ENCODE data around the gene SOCS1. TPM values are rescaled to one million over a fixed set of nuclear protein-coding genes. Genes with fewer than 3 reads are reported as not detected.

Gene SOCS1
- total and polyA plus RNA-seq, 2 experiments from 2014 or later, result 84.7 to 104 TPM

DNA sequence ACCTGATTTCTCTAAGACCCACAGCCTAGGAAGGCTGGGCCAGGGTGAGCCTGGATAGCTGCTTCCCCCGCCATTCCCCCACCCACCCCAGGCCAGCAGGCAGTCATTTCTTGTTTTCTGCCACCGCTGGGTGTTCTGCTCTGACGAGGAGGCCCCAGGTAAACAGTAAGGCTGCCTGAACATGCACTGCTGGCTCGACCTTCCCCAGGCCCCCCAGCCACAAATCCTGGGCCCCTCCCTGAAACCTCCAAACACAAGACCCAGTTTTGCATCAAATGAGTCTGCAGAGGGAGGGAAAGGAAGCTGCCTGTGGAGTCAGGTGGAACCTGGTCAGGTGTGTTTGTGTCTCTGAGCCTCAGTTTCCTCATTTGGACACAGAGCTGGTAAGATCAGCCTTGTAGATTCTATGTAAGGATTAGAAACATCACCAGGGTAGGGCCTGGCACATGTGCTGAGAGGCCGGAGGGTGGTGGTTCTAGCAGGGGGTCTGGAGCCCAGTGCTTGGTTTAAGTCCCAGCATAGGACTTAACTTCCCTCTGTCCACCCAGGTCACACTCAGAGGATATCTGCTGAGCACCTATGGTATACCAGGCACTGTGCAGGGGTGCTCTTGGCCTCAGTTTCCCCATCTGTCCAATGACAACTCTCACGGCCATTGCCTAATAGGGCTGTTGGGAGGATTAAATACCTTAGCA is 44.0 kb upstream of the SOCS1 start:
- Mint-ChIP-seq H3K27ac (no peak overlapping the region), H3K4me1 (peaks cover 14% of the 10 kb centered on the region), H3K27me3 (ENCODE audit: insufficient read depth, low read depth, poor library complexity) (no peaks in the 10 kb centered on the region), H3K9me3 (no peaks in the 10 kb centered on the region), H3K4me3 (no peak overlapping the region), H3K36me3 (ENCODE audit: low read depth) (no peaks in the 10 kb centered on the region)
- no peaks in the 10 kb centered on the region for H4K20me1 ChIP-seq (replicated peaks; ENCODE audit: insufficient read depth)
- TF ChIP-seq ZNF331 (CRISPR knock-in tag; IDR thresholded peaks at IDR 0.05; ENCODE audit: low read depth), result no peak
- TF ChIP-seq JUNB (IDR thresholded peaks at IDR 0.05; ENCODE audit: unreplicated experiment), result no peak
- no peak for TF ChIP-seq ZNF114 (CRISPR knock-in tag; IDR thresholded peaks at IDR 0.05)
- no peak for TF ChIP-seq NANOG (IDR thresholded peaks at IDR 0.05; ENCODE audit: borderline replicate concordance)
- TF ChIP-seq EZH2phosphoT487 (IDR thresholded peaks at IDR 0.05; ENCODE audit: unreplicated experiment), result no peak
- TF ChIP-seq, protein P1, sequence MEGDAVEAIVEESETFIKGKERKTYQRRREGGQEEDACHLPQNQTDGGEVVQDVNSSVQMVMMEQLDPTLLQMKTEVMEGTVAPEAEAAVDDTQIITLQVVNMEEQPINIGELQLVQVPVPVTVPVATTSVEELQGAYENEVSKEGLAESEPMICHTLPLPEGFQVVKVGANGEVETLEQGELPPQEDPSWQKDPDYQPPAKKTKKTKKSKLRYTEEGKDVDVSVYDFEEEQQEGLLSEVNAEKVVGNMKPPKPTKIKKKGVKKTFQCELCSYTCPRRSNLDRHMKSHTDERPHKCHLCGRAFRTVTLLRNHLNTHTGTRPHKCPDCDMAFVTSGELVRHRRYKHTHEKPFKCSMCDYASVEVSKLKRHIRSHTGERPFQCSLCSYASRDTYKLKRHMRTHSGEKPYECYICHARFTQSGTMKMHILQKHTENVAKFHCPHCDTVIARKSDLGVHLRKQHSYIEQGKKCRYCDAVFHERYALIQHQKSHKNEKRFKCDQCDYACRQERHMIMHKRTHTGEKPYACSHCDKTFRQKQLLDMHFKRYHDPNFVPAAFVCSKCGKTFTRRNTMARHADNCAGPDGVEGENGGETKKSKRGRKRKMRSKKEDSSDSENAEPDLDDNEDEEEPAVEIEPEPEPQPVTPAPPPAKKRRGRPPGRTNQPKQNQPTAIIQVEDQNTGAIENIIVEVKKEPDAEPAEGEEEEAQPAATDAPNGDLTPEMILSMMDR (conservative IDR thresholded peaks at IDR 0.05; ENCODE audit: low read depth in 2 of 2), result no peak
- TF ChIP-seq, protein P2, sequence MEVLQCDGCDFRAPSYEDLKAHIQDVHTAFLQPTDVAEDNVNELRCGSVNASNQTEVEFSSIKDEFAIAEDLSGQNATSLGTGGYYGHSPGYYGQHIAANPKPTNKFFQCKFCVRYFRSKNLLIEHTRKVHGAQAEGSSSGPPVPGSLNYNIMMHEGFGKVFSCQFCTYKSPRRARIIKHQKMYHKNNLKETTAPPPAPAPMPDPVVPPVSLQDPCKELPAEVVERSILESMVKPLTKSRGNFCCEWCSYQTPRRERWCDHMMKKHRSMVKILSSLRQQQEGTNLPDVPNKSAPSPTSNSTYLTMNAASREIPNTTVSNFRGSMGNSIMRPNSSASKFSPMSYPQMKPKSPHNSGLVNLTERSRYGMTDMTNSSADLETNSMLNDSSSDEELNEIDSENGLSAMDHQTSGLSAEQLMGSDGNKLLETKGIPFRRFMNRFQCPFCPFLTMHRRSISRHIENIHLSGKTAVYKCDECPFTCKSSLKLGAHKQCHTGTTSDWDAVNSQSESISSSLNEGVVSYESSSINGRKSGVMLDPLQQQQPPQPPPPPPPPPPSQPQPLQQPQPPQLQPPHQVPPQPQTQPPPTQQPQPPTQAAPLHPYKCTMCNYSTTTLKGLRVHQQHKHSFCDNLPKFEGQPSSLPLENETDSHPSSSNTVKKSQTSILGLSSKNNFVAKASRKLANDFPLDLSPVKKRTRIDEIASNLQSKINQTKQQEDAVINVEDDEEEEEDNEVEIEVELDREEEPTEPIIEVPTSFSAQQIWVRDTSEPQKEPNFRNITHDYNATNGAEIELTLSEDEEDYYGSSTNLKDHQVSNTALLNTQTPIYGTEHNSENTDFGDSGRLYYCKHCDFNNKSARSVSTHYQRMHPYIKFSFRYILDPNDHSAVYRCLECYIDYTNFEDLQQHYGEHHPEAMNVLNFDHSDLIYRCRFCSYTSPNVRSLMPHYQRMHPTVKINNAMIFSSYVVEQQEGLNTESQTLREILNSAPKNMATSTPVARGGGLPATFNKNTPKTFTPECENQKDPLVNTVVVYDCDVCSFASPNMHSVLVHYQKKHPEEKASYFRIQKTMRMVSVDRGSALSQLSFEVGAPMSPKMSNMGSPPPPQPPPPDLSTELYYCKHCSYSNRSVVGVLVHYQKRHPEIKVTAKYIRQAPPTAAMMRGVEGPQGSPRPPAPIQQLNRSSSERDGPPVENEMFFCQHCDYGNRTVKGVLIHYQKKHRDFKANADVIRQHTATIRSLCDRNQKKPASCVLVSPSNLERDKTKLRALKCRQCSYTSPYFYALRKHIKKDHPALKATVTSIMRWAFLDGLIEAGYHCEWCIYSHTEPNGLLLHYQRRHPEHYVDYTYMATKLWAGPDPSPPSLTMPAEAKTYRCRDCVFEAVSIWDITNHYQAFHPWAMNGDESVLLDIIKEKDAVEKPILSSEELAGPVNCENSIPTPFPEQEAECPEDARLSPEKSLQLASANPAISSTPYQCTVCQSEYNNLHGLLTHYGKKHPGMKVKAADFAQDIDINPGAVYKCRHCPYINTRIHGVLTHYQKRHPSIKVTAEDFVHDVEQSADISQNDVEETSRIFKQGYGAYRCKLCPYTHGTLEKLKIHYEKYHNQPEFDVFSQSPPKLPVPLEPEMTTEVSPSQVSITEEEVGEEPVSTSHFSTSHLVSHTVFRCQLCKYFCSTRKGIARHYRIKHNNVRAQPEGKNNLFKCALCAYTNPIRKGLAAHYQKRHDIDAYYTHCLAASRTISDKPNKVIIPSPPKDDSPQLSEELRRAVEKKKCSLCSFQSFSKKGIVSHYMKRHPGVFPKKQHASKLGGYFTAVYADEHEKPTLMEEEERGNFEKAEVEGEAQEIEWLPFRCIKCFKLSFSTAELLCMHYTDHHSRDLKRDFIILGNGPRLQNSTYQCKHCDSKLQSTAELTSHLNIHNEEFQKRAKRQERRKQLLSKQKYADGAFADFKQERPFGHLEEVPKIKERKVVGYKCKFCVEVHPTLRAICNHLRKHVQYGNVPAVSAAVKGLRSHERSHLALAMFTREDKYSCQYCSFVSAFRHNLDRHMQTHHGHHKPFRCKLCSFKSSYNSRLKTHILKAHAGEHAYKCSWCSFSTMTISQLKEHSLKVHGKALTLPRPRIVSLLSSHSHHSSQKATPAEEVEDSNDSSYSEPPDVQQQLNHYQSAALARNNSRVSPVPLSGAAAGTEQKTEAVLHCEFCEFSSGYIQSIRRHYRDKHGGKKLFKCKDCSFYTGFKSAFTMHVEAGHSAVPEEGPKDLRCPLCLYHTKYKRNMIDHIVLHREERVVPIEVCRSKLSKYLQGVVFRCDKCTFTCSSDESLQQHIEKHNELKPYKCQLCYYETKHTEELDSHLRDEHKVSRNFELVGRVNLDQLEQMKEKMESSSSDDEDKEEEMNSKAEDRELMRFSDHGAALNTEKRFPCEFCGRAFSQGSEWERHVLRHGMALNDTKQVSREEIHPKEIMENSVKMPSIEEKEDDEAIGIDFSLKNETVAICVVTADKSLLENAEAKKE (CRISPR knock-in tag; IDR thresholded peaks at IDR 0.05), result no peak
- TF ChIP-seq, protein P3, sequence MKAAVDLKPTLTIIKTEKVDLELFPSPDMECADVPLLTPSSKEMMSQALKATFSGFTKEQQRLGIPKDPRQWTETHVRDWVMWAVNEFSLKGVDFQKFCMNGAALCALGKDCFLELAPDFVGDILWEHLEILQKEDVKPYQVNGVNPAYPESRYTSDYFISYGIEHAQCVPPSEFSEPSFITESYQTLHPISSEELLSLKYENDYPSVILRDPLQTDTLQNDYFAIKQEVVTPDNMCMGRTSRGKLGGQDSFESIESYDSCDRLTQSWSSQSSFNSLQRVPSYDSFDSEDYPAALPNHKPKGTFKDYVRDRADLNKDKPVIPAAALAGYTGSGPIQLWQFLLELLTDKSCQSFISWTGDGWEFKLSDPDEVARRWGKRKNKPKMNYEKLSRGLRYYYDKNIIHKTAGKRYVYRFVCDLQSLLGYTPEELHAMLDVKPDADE (IDR thresholded peaks at IDR 0.05), result no peak
- no peak for TF ChIP-seq STAT1 (IDR thresholded peaks at IDR 0.05; ENCODE audit: unreplicated experiment)
- TF ChIP-seq POLR2AphosphoS5 (IDR thresholded peaks at IDR 0.05; ENCODE audit: low read depth), result no peak
- no peak for TF ChIP-seq CREB1 (CRISPR knock-in tag; IDR thresholded peaks at IDR 0.05; ENCODE audit: low read depth)
- TF ChIP-seq EZH2 (IDR thresholded peaks at IDR 0.05; ENCODE audit: low read depth, unreplicated experiment), result no peak
- TF ChIP-seq, protein P4, sequence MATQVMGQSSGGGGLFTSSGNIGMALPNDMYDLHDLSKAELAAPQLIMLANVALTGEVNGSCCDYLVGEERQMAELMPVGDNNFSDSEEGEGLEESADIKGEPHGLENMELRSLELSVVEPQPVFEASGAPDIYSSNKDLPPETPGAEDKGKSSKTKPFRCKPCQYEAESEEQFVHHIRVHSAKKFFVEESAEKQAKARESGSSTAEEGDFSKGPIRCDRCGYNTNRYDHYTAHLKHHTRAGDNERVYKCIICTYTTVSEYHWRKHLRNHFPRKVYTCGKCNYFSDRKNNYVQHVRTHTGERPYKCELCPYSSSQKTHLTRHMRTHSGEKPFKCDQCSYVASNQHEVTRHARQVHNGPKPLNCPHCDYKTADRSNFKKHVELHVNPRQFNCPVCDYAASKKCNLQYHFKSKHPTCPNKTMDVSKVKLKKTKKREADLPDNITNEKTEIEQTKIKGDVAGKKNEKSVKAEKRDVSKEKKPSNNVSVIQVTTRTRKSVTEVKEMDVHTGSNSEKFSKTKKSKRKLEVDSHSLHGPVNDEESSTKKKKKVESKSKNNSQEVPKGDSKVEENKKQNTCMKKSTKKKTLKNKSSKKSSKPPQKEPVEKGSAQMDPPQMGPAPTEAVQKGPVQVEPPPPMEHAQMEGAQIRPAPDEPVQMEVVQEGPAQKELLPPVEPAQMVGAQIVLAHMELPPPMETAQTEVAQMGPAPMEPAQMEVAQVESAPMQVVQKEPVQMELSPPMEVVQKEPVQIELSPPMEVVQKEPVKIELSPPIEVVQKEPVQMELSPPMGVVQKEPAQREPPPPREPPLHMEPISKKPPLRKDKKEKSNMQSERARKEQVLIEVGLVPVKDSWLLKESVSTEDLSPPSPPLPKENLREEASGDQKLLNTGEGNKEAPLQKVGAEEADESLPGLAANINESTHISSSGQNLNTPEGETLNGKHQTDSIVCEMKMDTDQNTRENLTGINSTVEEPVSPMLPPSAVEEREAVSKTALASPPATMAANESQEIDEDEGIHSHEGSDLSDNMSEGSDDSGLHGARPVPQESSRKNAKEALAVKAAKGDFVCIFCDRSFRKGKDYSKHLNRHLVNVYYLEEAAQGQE (IDR thresholded peaks at IDR 0.05; ENCODE audit: unreplicated experiment), result no peak
- H2AFZ ChIP-seq, result no peak overlapping the region; the same call in 1 of the 2 replicates
- ATAC-seq (no peak), DNase-seq (ENCODE audit: low spot score) (no peak)
- no peak overlapping the region for H3K4me3 ChIP-seq
- no peak overlapping the region for H3K4me2 ChIP-seq
- H3K27me3 ChIP-seq (ENCODE audit: insufficient read depth), result no peaks in the 10 kb centered on the region
- no peaks in the 10 kb centered on the region for H3K36me3 ChIP-seq (ENCODE audit: insufficient read depth)
- H3K79me2 ChIP-seq (replicated peaks; ENCODE audit: insufficient read depth), result no peaks in the 10 kb centered on the region
- no peaks in the 10 kb centered on the region for H3K9me2 ChIP-seq (ENCODE audit: insufficient read depth)
- H3K4me1 ChIP-seq (ENCODE audit: insufficient read depth), result peaks cover 25% of the 10 kb centered on the region
- H3K27ac ChIP-seq (ENCODE audit: low read depth), result no peak overlapping the region
- peaks cover 7% of the 10 kb centered on the region; the same call in 1 of the 2 replicates for H3F3A ChIP-seq (replicated peaks; ENCODE audit: low read depth)
